NCI-H128 (cell line): ENCODE data around the gene THAP10.
"Not testable (repeated sequence)": the region's sequence is repeated elsewhere in the genome, so short reads cannot be mapped to it uniquely, and the experiment has no call there.

Experiments used
- DNase-seq: peaks from one replicate; lab custom pipeline; 2025; ENCODE audit not compliant: unreplicated experiment; lab: John Stamatoyannopoulos, UW

THAP10 gene

DNA sequence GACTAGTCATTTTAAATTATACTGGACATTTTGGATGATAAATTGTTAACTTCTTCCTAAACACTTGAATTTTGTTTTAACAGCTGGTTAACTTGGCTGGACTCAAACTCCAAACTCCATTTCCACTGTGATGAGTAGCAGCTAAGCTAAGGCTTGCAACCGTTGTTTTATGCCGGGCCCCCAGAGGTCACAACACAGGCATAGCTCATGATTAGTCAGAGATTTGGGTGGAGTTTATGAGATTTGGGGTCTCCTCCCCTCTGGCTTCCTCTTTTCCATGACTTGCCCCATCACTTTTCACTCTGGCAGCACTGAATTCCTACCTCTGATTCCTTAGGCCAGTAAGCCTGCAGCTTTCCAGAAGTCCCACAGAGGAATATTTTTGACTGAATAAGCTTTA lies 12.8 kb downstream of the THAP10 start:
- no peak for DNase-seq

GRCh38 chr15:70876683-70877082 lies 15.6 kb downstream of the THAP10 start:
- DNase-seq: no peak

GRCh38 chr15:70876011-70876410 lies 16.2 kb downstream of the THAP10 start:
- DNase-seq: no peak

DNA sequence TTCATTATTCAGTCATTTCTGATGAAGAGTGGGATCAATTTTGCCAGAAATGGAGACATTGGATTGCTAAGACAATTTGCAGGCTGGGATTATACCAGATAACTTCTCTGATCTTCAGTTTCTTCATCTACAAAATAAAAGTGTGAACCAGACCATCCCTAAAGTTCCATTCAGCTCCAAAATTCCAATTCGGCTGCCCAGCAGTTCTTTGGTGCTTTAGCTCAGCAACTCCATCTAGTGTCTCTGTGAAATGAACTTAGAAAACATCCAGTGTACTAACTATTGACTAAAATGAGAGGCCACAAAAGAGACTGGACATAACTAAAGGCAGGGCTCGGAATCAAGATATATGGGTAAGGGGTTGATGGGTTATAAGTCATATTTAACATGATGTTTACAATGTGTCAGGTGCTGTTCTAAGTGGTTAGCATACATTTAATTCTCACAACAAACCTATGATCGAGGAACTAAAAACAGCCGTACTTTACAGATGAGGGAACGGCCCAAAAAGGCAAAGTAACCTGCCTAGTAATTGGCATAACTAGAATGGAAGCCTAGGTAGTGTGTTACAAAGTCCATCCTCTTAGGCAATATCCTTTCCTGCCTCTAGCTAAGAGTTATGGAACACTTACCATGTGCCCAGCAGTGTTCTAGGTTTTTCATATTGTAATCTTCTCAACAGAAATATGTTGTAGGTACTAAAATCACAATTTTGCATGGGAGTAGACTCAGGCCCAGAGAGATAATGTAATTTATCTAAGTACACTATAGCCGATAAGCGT lies 17.0 kb downstream of the THAP10 start:
- DNase-seq: no peak

GRCh38 chr15:70873232-70874054 lies 18.8 kb downstream of the THAP10 start:
- no peak for DNase-seq

GRCh38 chr15:70871490-70871889 lies 20.7 kb downstream of the THAP10 start:
- DNase-seq: not testable (repeated sequence)

DNA sequence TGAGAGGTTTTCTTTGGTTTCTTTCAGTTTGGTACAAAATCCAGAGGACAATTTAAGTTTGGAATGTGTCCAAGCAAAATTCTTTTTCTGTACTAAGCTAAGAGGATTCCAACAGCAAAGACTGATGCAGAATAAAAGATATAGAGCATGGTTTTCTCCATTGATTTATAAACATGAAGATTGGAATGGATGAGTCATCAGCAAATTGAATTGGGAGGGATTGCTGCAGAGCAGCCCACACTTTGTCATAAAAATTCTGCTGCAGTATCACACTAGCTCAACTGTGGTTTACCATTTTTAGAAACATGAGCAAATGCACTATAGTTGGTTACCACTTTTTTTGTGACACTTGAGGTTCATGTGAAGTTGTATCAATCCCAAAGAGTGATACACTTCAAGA lies 22.2 kb downstream of the THAP10 start:
- DNase-seq: no peak

GRCh38 chr15:70869346-70869745 lies 22.9 kb downstream of the THAP10 start:
- DNase-seq: no peak

- DNase-seq: no peak
Measured at GRCh38 chr15:70867911-70868467, 24.2 kb downstream of the THAP10 start.

- no peak for DNase-seq
Measured at GRCh38 chr15:70866982-70867641, 25.1 kb downstream of the THAP10 start.

- DNase-seq: no peak
Measured at GRCh38 chr15:70863450-70864218, 28.6 kb downstream of the THAP10 start.

DNA sequence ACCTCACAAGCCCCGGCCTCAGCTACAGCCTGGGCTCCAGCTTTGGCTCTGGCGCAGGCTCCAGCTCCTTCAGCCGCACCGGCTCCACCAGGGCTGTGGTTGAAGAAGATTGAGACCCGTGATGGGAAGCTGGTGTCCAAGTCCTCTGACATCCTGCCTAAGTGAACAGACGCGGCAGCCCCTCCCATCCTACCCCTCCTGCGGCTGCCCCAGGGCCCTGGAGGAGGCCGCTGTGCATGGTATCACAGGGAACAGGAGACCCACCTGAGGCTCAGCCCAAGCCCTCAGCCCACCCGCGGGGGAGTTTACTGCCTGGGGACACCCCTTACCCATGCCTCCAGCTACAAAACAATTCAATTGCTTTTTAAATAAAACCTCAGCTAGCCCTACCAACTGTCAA lies 32.2 kb downstream of the THAP10 start:
- DNase-seq: no peak

GRCh38 chr15:70859322-70859908 lies 32.8 kb downstream of the THAP10 start:
- DNase-seq: no peak

DNA sequence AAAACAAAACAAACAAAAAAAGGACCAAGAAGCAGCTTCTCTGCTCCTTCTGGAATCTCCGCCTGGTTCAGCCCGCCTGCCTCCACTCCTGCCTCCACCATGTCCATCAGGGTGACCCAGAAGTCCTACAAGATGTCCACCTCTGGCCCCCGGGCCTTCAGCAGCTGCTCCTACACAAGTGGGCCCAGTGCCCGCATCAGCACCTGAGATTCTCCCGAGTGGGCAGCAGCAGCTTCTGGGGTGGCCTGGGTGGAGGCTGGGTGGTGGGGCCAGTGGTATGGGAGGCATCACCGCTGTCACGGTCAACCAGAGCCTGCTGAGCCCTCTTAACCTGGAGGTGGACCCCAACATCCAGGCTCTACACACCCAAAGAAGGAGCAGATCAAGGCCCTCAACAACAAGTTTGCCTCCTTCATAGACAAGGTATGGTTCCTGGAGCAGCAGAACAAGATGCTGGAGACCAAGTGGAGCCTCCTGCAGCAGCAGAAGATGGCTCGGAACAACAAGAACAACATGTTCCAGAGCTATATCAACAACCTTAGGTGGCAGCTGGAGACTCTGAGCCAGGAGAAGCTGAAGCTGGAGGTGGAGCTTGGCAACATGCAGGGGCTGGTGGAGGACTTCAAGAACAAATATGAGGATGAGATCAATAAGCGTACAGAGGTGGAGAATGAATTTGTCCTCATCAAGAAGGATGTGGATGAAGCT lies 33.5 kb downstream of the THAP10 start:
- DNase-seq: not testable (repeated sequence)

DNA sequence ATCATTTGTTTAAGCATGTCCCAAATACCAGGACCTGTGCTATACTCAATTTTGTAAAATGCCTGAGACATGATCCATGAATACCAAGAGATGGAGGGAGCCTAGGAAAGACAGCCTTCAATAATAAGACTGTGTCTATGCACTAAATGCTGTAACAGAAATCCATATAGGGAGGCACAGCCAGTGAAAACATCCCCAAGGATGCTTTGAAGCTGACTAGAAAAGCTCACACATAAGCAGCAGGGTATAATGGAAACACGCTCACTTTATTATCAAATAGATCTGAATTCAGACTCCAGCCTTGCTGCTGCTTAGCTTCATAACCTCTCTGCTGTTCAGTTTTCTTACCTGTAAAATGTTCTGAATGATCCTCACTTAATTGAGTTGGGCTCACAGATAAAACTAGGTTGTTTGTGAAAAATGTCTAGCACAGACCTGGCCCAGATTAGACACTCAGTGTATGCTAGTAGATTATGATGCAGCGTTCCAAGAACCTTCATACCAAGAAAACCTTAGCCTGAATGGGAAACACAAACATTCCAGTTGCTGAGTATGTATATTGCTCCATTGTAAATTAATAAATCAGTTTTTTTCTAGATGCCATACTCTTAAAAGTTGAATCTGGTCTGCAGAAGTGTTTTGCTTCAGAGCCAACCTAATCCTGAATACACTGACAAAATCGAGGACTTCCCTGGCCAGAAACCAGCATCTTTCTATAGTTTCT lies 34.5 kb downstream of the THAP10 start:
- no peak for DNase-seq

DNA sequence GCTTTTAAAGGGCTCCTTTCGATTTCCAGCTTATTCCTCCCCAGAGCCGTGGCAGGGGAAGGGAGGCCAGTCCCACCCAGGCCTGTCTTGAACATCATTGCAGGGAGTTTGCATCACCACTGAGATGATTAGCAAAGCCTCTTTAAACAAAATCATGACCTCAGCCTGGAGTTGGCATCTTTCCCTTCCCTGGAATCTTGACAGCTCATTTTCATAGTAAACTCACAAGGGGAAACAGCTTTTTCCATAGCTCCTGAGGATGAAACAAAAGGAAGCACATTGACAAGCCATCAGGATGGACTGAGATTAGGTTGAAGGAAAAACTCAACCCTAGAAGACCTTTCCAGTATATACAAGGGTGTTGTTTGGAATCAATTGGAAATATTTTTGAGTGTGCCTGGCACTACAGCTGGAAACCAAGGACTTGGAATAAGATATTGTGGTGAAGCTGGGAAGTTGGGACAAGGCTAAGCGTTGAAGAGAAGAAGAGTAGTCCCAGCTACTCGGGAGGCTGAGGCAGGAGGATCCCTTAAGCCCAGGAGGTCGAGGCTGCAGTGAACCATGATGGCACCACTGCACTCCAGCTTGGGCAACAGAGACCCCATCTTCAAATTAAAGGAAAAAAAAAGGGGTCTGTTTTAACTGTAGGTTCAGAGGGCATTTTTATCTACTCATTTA lies 35.2 kb downstream of the THAP10 start:
- DNase-seq: no peak

DNA sequence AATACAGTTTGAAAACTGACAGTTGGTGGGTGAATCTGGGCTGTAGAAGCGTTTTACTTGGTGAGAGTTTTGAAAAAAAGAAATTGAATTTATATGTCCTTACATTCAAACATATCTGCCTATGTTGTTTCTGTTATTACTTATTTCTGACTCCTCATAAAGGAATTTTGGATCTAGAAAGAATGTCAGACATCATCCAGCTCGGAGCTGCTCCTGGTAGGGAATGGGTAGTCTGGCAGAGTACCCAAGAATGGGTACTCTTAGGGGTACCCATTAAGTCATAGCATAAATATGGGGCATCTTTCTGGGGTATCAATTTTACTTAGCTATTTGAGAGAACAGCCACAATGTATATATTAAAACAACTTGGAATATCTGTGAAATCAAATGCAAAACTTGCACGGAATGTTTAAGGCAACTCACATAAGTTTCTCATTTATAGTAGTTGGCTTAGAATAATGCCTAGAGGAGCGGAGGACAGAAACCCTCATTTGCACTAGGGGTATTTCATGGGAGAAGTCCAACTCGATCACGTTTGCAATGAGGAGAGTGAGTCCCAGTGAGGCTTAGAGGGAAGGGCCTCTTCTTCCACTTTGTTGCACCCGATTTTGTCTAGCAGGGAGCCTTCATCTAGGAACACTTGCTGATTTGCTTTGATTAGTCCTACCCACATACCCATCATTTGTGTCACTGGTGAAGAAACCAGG lies 35.9 kb downstream of the THAP10 start:
- no peak for DNase-seq

- DNase-seq: no peak
Measured at GRCh38 chr15:70855764-70856163, 36.5 kb downstream of the THAP10 start.
